Vagina (tissue), 2 donors: ENCODE data around the gene MTARC2.

Experiments used
- CTCF ChIP-seq, 3 experiments: fragments of 450-650 bp in 2 of 3; fragments of 200-600 bp in 1 of 3; sonication (generic) in 1 of 3; IDR thresholded peaks; one replicate each; pipeline ENCODE4 v1.5.1; 2017 to 2019; ENCODE audit warnings: antibody characterized with exemption in 3 of 3, mild to moderate bottlenecking in 2 of 3, moderate library complexity in 2 of 3
- POLR2A ChIP-seq, 2 donors: fragments of 450-650 bp; IDR thresholded peaks; one replicate each; pipeline ENCODE4 v1.6.1; 2017; ENCODE audit warnings: antibody characterized with exemption in 2 of 2, mild to moderate bottlenecking in 2 of 2, moderate library complexity in 2 of 2

GRCh38 chr1:220741349-220741748 lies 6.8 kb upstream of the MTARC2 start:
- no peak for TF ChIP-seq CTCF (IDR thresholded peaks at IDR 0.05)
- TF ChIP-seq POLR2A (IDR thresholded peaks at IDR 0.05): no peak
